Pancreas (tissue), 10 donors: ENCODE results near the gene AKT1S1. TPM values are rescaled to one million over a fixed set of nuclear protein-coding genes. Genes with fewer than 3 reads are reported as not detected.

ENCODE experiments used
- ATAC-seq, 4 donors: fragments of 200-7000 bp; cut with Tn5 transposase; one replicate each; pipeline versions ENCODE4 v1.8.0 to v1.9.1; 2020; ENCODE audit warnings: mild to moderate bottlenecking in 4 of 4, moderate library complexity in 4 of 4
- DNase-seq, 6 donors: peaks; one replicate each; pipeline ENCODE4 v3.0.0-alpha.2; 2020
- FAIRE-seq: peaks from 2 replicates; lab custom pipeline; 2012; peaks lifted over from hg19 to GRCh38; lab: Jason Lieb, UNC
- H3K27ac ChIP-seq, 4 donors: fragments of 200-600 bp; sonication (generic); 1 replicate in 3 of 4; 2 replicates in 1 of 4; pipeline versions ENCODE4 v1.5.0 to v1.8.0; 2020
- H3K27me3 ChIP-seq, 4 donors: fragments of 200-600 bp; one replicate each; pipeline ENCODE4 v1.8.0; 2021
- H3K36me3 ChIP-seq, 3 donors: fragments of 200-600 bp; sonication (generic) in 1 of 3; one replicate each; pipeline versions ENCODE4 v1.5.0 to v1.8.0; 2020 to 2021
- H3K4me1 ChIP-seq, 3 donors: fragments of 200-600 bp; one replicate each; pipeline ENCODE4 v1.8.0; 2021
- H3K4me3 ChIP-seq, 4 donors: fragments of 200-600 bp; sonication (generic) in 2 of 4; one replicate each; pipeline versions ENCODE4 v1.5.0 to v1.8.0; 2020 to 2021
- H3K9me3 ChIP-seq, 4 donors: fragments of 200-600 bp; one replicate each; pipeline ENCODE4 v1.8.0; 2021
- CTCF ChIP-seq, 4 donors: fragments of 200-600 bp; sonication (generic) in 3 of 4; IDR thresholded peaks; one replicate each; pipeline versions ENCODE4 v1.5.0 to v1.8.0; 2021; ENCODE audit warnings: antibody characterized with exemption in 4 of 4
- WGBS, 2 donors: extraction: QIAGEN DNeasy Blood & Tissue Kit; methylation state at CpG; one replicate each; pipeline ENCODE4 v1.1.7; 2013; 5-methylcytosine and 5-hydroxymethylcytosine counted together
- intact Hi-C, 3 donors: fragments of 100-400 bp; cut with DNase I; formaldehyde crosslinking; loops; one replicate each; pipeline versions ENCODE4 v1.11.1 to v1.14.2; 2022
- polyA plus RNA-seq, 2 donors: library from polyadenylated mRNA; stranded (reverse); fragments of 200-250 nt; gene quantifications; one replicate each; pipeline ENCODE4 v1.2.3, GENCODE V29; 2013
- total RNA-seq, 6 donors: library from RNA; stranded (reverse); fragmentation: NEBNext Ultra II Directional in 4 of 6; extraction: Animal tissue kit (Norgen Biotek cat#: 25700) in 4 of 6; gene quantifications; one replicate each; pipeline versions ENCODE4 v1.2.1 to v1.2.4, GENCODE V29; 2021 to 2023
- donor health status: healthy with polysubstance abuse.
- donor health status: DM: no; HTN: no; CAD: no; lungs with moderate emphysema.
- donor health status: DM: no; HTN: no; CAD: no.
- donor health status: control.
- donor health status: control.
- donor health status: Bipolar disorder and iron deficiency.
- donor health status: DM: yes; HTN: yes; CAD: no.
- donor health status: DM: no; HTN: no; CAD: no.
- donor health status: DM: no; HTN: no; CAD: no.
- donor health status: DM: yes; HTN: yes; CAD: no.

Gene AKT1S1
- total and polyA plus RNA-seq, 8 donors, result 13.8 to 31.1 (median 18.1) TPM

- WGBS, 2 donors, result 38 to 51% methylated on average over 14 of the region's 14 CpGs
- Histone ChIP-seq H3K36me3 (peaks cover 0 to 16% (median 9%) of the 10 kb centered on the region in 3 donors), H3K9me3 (no peaks in the 10 kb centered on the region), H3K27me3 (no peaks in the 10 kb centered on the region), H3K4me1 (peaks cover 0 to 9% (median 0%) of the 10 kb centered on the region in 3 donors), H3K4me3 (peak overlapping the region in 3 of 4 donors; percentile 77 to 93 (median 93)), H3K27ac (no peak overlapping the region)
- no peak for DNase-seq
- TF ChIP-seq CTCF (IDR thresholded peaks at IDR 0.05), result no peak
- ATAC-seq, result no peak
- no peak for FAIRE-seq
- intact Hi-C loops, result no loop called here
Measured at GRCh38 chr19:49852631-49853126, 24.5 kb downstream of the AKT1S1 start.

- Histone ChIP-seq H3K36me3 (peaks cover 0 to 7% (median 0%) of the 10 kb centered on the region in 3 donors), H3K4me3 (peak overlapping the region; percentile 77 to 93 (median 88)), H3K9me3 (no peaks in the 10 kb centered on the region), H3K4me1 (peaks cover 0 to 9% (median 0%) of the 10 kb centered on the region in 3 donors), H3K27ac (peak overlapping the region in 3 of 4 donors; percentile 100), H3K27me3 (no peaks in the 10 kb centered on the region)
- FAIRE-seq, result no peak
- ATAC-seq, result peak in 3 of 4 donors; percentile 2 to 19 (median 18)
- DNase-seq, result peak; percentile 50 to 85 (median 64)
- intact Hi-C loops, result no loop called here
- TF ChIP-seq CTCF (IDR thresholded peaks at IDR 0.05), result no peak
- 1% methylated on average over 62 to 78 of the region's 78 CpGs for WGBS, 2 donors
Measured at GRCh38 chr19:49851456-49852259, 25.5 kb downstream of the AKT1S1 start.

GRCh38 chr19:49850487-49851342, 26.4 kb downstream of the AKT1S1 start, which contains the start of gene PTOV1:
TSS of gene PTOV1 (plus strand) at chr19:49851159.
- peaks cover 0 to 9% (median 0%) of the 10 kb centered on the region in 3 donors for H3K4me1 ChIP-seq
- no peaks in the 10 kb centered on the region for H3K9me3 ChIP-seq
- peak within 1 kb of the TSS; percentile 100 for H3K27ac ChIP-seq
- FAIRE-seq (no peak), DNase-seq (peak; percentile 88 to 97 (median 94)), ATAC-seq (peak; percentile 91 to 94 (median 92))
- no peaks in the 10 kb centered on the region for H3K27me3 ChIP-seq
- H3K36me3 ChIP-seq, result peaks cover 0 to 7% (median 0%) of the 10 kb centered on the region in 3 donors
- no peak for TF ChIP-seq CTCF (IDR thresholded peaks at IDR 0.05)
- peak within 1 kb of the TSS; percentile 77 to 93 (median 88) for H3K4me3 ChIP-seq
- WGBS, 2 donors, result 1% methylated on average over 70 to 98 of the region's 98 CpGs
- intact Hi-C loops, result no loop called here

GRCh38 chr19:49850221-49850486, 27.0 kb downstream of the AKT1S1 start:
- ATAC-seq (no peak), DNase-seq (peak in 2 of 6 donors; percentile 30 to 57), FAIRE-seq (no peak)
- WGBS, 2 donors, result 40 to 51% methylated on average over 12 of the region's 12 CpGs
- Histone ChIP-seq H3K4me1 (peaks cover 0 to 9% (median 0%) of the 10 kb centered on the region in 3 donors), H3K36me3 (peaks cover 0 to 2% (median 0%) of the 10 kb centered on the region in 3 donors), H3K9me3 (no peaks in the 10 kb centered on the region), H3K27ac (peak overlapping the region; percentile 100), H3K27me3 (no peaks in the 10 kb centered on the region), H3K4me3 (peak overlapping the region; percentile 77 to 93 (median 88))
- TF ChIP-seq CTCF (IDR thresholded peaks at IDR 0.05), result no peak
- intact Hi-C loops, result no loop called here
